GM21825 (cell line): ENCODE results near the gene YWHAG.
"Not testable (repeated sequence)": the region's sequence is repeated elsewhere in the genome, so short reads cannot be mapped to it uniquely, and the experiment has no call there.

Experiments
- ATAC-seq: cut with Tn5 transposase; IDR thresholded peaks from one replicate; pipeline ENCODE4 v1.9.1; 2021; ENCODE audit warnings: mild to moderate bottlenecking, moderate library complexity; ENCODE audit not compliant: unreplicated experiment

Gene YWHAG

GRCh38 chr7:76296743-76297740 lies 61.7 kb downstream of the YWHAG start:
- no peak for ATAC-seq

GRCh38 chr7:76294344-76295024 lies 64.3 kb downstream of the YWHAG start:
- no peak for ATAC-seq

- ATAC-seq = no peak
These were observed 65.3 kb downstream of the YWHAG start for GRCh38 chr7:76293407-76293901.

- ATAC-seq = not testable (repeated sequence)
These were observed 65.9 kb downstream of the YWHAG start for GRCh38 chr7:76292911-76293310.

- no peak for ATAC-seq
These were observed 66.6 kb downstream of the YWHAG start for GRCh38 chr7:76292213-76292573.

GRCh38 chr7:76291351-76292212 lies 67.2 kb downstream of the YWHAG start:
- peak; percentile 72 for ATAC-seq

- ATAC-seq = not testable (repeated sequence)
These were observed 67.9 kb downstream of the YWHAG start for GRCh38 chr7:76290847-76291350.

GRCh38 chr7:76286842-76287403 lies 71.9 kb downstream of the YWHAG start:
- ATAC-seq = no peak

GRCh38 chr7:76285604-76286374 lies 73.0 kb downstream of the YWHAG start:
- no peak for ATAC-seq

GRCh38 chr7:76283254-76284159 lies 75.3 kb downstream of the YWHAG start:
- ATAC-seq = no peak

GRCh38 chr7:76282344-76283253 lies 76.2 kb downstream of the YWHAG start:
- ATAC-seq = no peak

GRCh38 chr7:76281706-76282343 lies 77.0 kb downstream of the YWHAG start:
- no peak for ATAC-seq

GRCh38 chr7:76281006-76281705 lies 77.6 kb downstream of the YWHAG start:
- no peak for ATAC-seq

GRCh38 chr7:76280408-76280807 lies 78.4 kb downstream of the YWHAG start:
- no peak for ATAC-seq

- no peak for ATAC-seq
These were observed 80.3 kb downstream of the YWHAG start for GRCh38 chr7:76278540-76278939.
